Neural cell (in vitro differentiated cells): ENCODE data around the gene APOL5. TPM values are rescaled to one million over a fixed set of nuclear protein-coding genes. Genes with fewer than 3 reads are reported as not detected.

Experiments used
- H2AFZ ChIP-seq: fragments of 200-600, 300-800 bp; sonication (generic), shearing (Covaris generic); 2 replicates; pipeline ENCODE4 v1.6.0; 2014; ENCODE audit warnings: low read depth, mild to moderate bottlenecking, antibody characterized with exemption, low read length, moderate library complexity
- H3F3A ChIP-seq: fragments of 200-600 bp; shearing (Covaris generic); 2 replicates; pipeline ENCODE4 v1.6.1; 2016; ENCODE audit warnings: mild to moderate bottlenecking, moderate library complexity, mixed read lengths, antibody characterized with exemption, low read length; ENCODE audit not compliant: insufficient read depth, poor library complexity, severe bottlenecking
- H3K27ac ChIP-seq: fragments of 200-600, 300-800 bp; sonication (generic), shearing (Covaris generic); 2 replicates; pipeline ENCODE4 v1.5.1; 2014; ENCODE audit warnings: mild to moderate bottlenecking, low read length, moderate library complexity
- H3K27me3 ChIP-seq: fragments of 300-800, 200-600 bp; sonication (generic), shearing (Covaris generic); 2 replicates; pipeline ENCODE4 v1.6.0; 2014; ENCODE audit warnings: mild to moderate bottlenecking, low read depth, low read length, moderate library complexity; ENCODE audit not compliant: insufficient read depth
- H3K36me3 ChIP-seq: fragments of 300-800, 200-600 bp; sonication (generic), shearing (Covaris generic); 2 replicates; pipeline ENCODE4 v1.5.1; 2014; ENCODE audit warnings: mild to moderate bottlenecking, antibody characterized with exemption, low read length, moderate library complexity; ENCODE audit not compliant: insufficient read depth
- H3K4me2 ChIP-seq: fragments of 300-800, 200-600 bp; sonication (generic), shearing (Covaris generic); 2 replicates; pipeline ENCODE4 v1.6.0; 2014; ENCODE audit warnings: mild to moderate bottlenecking, low read length
- H3K4me3 ChIP-seq: fragments of 300-800, 200-600 bp; sonication (generic), shearing (Covaris generic); 2 replicates; pipeline ENCODE4 v1.5.1; 2014; ENCODE audit warnings: mild to moderate bottlenecking, low read length, moderate library complexity
- H3K79me2 ChIP-seq: fragments of 200-600 bp; shearing (Covaris generic); replicated peaks from 2 replicates; pipeline ENCODE4 v1.6.0; 2014; ENCODE audit warnings: mild to moderate bottlenecking, low read length, moderate library complexity; ENCODE audit not compliant: insufficient read depth
- H3K9ac ChIP-seq: fragments of 300-800, 200-600 bp; sonication (generic), shearing (Covaris generic); 2 replicates; pipeline ENCODE4 v1.6.1; 2016; ENCODE audit warnings: mild to moderate bottlenecking, low read length, mixed read lengths
- H3K9me2 ChIP-seq: fragments of 200-600 bp; shearing (Covaris generic); 2 replicates; pipeline ENCODE4 v1.6.1; 2016; ENCODE audit warnings: mild to moderate bottlenecking, low read length, mixed read lengths; ENCODE audit not compliant: insufficient read depth
- H3K9me3 ChIP-seq: fragments of 200-600, 300-800 bp; sonication (generic), shearing (Covaris generic); 2 replicates; pipeline ENCODE4 v1.6.1; 2016; ENCODE audit warnings: mild to moderate bottlenecking, mixed run types, low read length, moderate library complexity, mixed read lengths
- H4K20me1 ChIP-seq: fragments of 200-600 bp; shearing (Covaris generic); 2 replicates; pipeline ENCODE4 v1.6.1; 2016; ENCODE audit warnings: mild to moderate bottlenecking, mixed run types; ENCODE audit not compliant: insufficient read depth
- EP300 ChIP-seq: fragments of 450-650 bp; conservative IDR thresholded peaks from 2 replicates; pipeline ENCODE4 v1.6.1; 2014; ENCODE audit warnings: antibody characterized with exemption, mild to moderate bottlenecking, moderate library complexity; ENCODE audit not compliant: poor library complexity, severe bottlenecking
- EZH2 ChIP-seq: fragments of 200-600, 300-800 bp; shearing (Covaris generic), sonication (generic); IDR thresholded peaks from 2 replicates; pipeline ENCODE4 v1.6.1; 2014; ENCODE audit warnings: antibody characterized with exemption, low read length, borderline replicate concordance, mild to moderate bottlenecking; ENCODE audit not compliant: insufficient read depth, poor library complexity, severe bottlenecking
- MXI1 ChIP-seq: fragments of 450-650 bp; conservative IDR thresholded peaks from 2 replicates; pipeline ENCODE4 v1.6.1; 2014; ENCODE audit warnings: antibody characterized with exemption, mild to moderate bottlenecking; ENCODE audit not compliant: poor library complexity, severe bottlenecking
- POLR2AphosphoS5 ChIP-seq: IDR thresholded peaks from 2 replicates; pipeline ENCODE4 v1.6.1; 2012
- RAD21 ChIP-seq: fragments of 450-650 bp; conservative IDR thresholded peaks from 2 replicates; pipeline ENCODE4 v1.6.1; 2014; ENCODE audit warnings: antibody characterized with exemption, mild to moderate bottlenecking, moderate library complexity
- REST ChIP-seq: IDR thresholded peaks from 2 replicates; pipeline ENCODE4 v1.6.1; 2012; ENCODE audit warnings: borderline replicate concordance
- SMC3 ChIP-seq: fragments of 450-650 bp; conservative IDR thresholded peaks from 2 replicates; pipeline ENCODE4 v1.6.1; 2014; ENCODE audit warnings: antibody characterized with exemption, mild to moderate bottlenecking, moderate library complexity; ENCODE audit not compliant: poor library complexity
- TAF1 ChIP-seq: IDR thresholded peaks from 2 replicates; pipeline ENCODE4 v1.6.1; 2012; ENCODE audit warnings: low read depth
- polyA plus RNA-seq: library from polyadenylated mRNA; depleted of rRNA; stranded (reverse); fragments of >200 nt; gene quantifications from 2 replicates; pipeline ENCODE4 v1.2.3, GENCODE V29; 2014
- TF ChIP-seq, protein P1 (sequence below): fragments of 450-650 bp; IDR thresholded peaks from 2 replicates; pipeline ENCODE4 v1.5.1; 2014; ENCODE audit warnings: antibody characterized with exemption, mild to moderate bottlenecking, moderate library complexity; ENCODE audit not compliant: poor library complexity, severe bottlenecking

The APOL5 gene
- polyA plus RNA-seq, 1 donor from 2014 or later = not detected

DNA sequence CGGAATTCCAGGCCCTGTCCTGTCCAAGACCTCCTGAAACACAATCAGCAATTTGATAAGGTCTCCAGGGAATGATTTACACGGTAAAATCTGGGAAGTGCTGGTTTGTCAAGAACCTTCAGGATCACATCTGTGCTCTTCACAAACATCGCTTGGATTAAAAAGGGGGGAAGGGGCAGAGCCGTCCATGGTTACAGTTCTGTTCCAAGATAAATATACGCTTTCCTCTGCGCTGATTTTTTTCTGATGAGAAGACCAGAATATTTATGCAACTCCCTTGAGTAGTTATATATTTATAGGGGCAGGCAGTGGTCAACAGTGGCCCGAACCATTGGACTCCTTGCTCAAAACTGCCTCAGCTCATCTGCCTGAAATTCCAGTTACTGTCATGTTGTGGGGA, 9.2 kb upstream of the APOL5 start:
- H3K9ac ChIP-seq = no peak overlapping the region
- no peaks in the 10 kb centered on the region for H3K9me2 ChIP-seq
- H4K20me1 ChIP-seq = no peaks in the 10 kb centered on the region
- no peak overlapping the region for H3K27ac ChIP-seq
- no peak overlapping the region for H2AFZ ChIP-seq
- no peak overlapping the region for H3K4me2 ChIP-seq
- no peaks in the 10 kb centered on the region for H3K27me3 ChIP-seq
- no peaks in the 10 kb centered on the region for H3F3A ChIP-seq
- H3K4me3 ChIP-seq = no peak overlapping the region
- H3K36me3 ChIP-seq = no peaks in the 10 kb centered on the region
- no peaks in the 10 kb centered on the region for H3K9me3 ChIP-seq
- H3K79me2 ChIP-seq = no peaks in the 10 kb centered on the region
- TF ChIP-seq, protein P1, sequence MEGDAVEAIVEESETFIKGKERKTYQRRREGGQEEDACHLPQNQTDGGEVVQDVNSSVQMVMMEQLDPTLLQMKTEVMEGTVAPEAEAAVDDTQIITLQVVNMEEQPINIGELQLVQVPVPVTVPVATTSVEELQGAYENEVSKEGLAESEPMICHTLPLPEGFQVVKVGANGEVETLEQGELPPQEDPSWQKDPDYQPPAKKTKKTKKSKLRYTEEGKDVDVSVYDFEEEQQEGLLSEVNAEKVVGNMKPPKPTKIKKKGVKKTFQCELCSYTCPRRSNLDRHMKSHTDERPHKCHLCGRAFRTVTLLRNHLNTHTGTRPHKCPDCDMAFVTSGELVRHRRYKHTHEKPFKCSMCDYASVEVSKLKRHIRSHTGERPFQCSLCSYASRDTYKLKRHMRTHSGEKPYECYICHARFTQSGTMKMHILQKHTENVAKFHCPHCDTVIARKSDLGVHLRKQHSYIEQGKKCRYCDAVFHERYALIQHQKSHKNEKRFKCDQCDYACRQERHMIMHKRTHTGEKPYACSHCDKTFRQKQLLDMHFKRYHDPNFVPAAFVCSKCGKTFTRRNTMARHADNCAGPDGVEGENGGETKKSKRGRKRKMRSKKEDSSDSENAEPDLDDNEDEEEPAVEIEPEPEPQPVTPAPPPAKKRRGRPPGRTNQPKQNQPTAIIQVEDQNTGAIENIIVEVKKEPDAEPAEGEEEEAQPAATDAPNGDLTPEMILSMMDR = no peak
- TF ChIP-seq SMC3 (no peak), TAF1 (no peak), POLR2AphosphoS5 (no peak), EZH2 (no peak), REST (no peak), RAD21 (no peak), EP300 (no peak), MXI1 (no peak)

- no peaks in the 10 kb centered on the region for H4K20me1 ChIP-seq
- no peak overlapping the region for H3K4me3 ChIP-seq
- H3K27me3 ChIP-seq = no peaks in the 10 kb centered on the region
- no peaks in the 10 kb centered on the region for H3K79me2 ChIP-seq
- no peaks in the 10 kb centered on the region for H3K36me3 ChIP-seq
- TF ChIP-seq REST (no peak), EP300 (no peak), EZH2 (no peak), MXI1 (no peak), POLR2AphosphoS5 (no peak), TAF1 (no peak), RAD21 (no peak), SMC3 (no peak)
- TF ChIP-seq, protein P1 = no peak
- no peaks in the 10 kb centered on the region for H3F3A ChIP-seq
- H3K9me3 ChIP-seq = no peaks in the 10 kb centered on the region
- H3K27ac ChIP-seq = no peak overlapping the region
- H3K9ac ChIP-seq = no peak overlapping the region
- no peak overlapping the region for H3K4me2 ChIP-seq
- no peaks in the 10 kb centered on the region for H3K9me2 ChIP-seq
- H2AFZ ChIP-seq = no peak overlapping the region
Measured at GRCh38 chr22:35708917-35709316, 8.8 kb upstream of the APOL5 start.
